K562 (cell line): Measurements from ENCODE around the gene MXRA7. TPM values are rescaled to one million over a fixed set of nuclear protein-coding genes. Genes with fewer than 3 reads are reported as not detected.
A peak's percentile ranks its signal among the peaks of the same experiment; 100 is the strongest.

ENCODE experiments used
- ATAC-seq: fragments of 200-7000 bp; cut with Tn5 transposase; 3 replicates; pipeline ENCODE4 v1.9.1; 2020; ENCODE audit warnings: moderate library complexity
- BruUV-seq: library from RNA; stranded (reverse); fragments of 400-500 nt; replicated peaks from 2 replicates; lab custom pipeline; 2021; lab: Mats Ljungman, UMichigan
- CTCF ChIA-PET: fragments of 300-600 bp; formaldehyde crosslinking; extraction: SDS; loops from one replicate; lab custom pipeline; 2021; ENCODE audit warnings: low intra/inter-chr PET ratio; lab: Yijun Ruan, JAX
- POLR2A ChIA-PET: fragments of 300-600, 350-650 bp; sonication (Branson Sonifier 250); formaldehyde crosslinking; extraction: SDS; loops from one replicate; lab custom pipeline; 2021; ENCODE audit warnings: antibody characterized with exemption, inconsistent platforms; lab: Yijun Ruan, JAX
- DNase-seq, 4 experiments: peaks; one replicate each; pipeline versions ENCODE4 v3.0.0 to v3.0.0-alpha.2; 2011 to 2018; ENCODE audit warnings: low spot score in 3 of 4, mixed read lengths in 3 of 4; ENCODE audit errors: extremely low read depth in 1 of 4
- FAIRE-seq: peaks from 2 replicates; lab custom pipeline; 2011; peaks lifted over from hg19 to GRCh38; lab: Jason Lieb, UNC
- H2AFZ ChIP-seq: 2 replicates; pipeline ENCODE4 v1.6.0; 2011; ENCODE audit warnings: low read depth, low read length, control low read depth, inconsistent platforms
- H3K27ac ChIP-seq: fragments of 200-600 bp; 3 replicates; pipeline ENCODE4 v1.8.0; 2011; ENCODE audit warnings: low read depth, mild to moderate bottlenecking, control low read depth, inconsistent platforms, low read length, moderate library complexity, mixed read lengths; ENCODE audit errors: extremely low read depth
- H3K27me3 ChIP-seq, 2 experiments: fragments of 300-600 bp in 1 of 2; 2 replicates in 1 of 2; 3 replicates in 1 of 2; pipeline versions ENCODE4 v1.6.0 to v1.8.0; 2011; ENCODE audit warnings: inconsistent platforms in 2 of 2, low read length in 2 of 2, mild to moderate bottlenecking in 1 of 2, mixed read lengths in 1 of 2, moderate library complexity in 1 of 2; ENCODE audit not compliant: control insufficient read depth in 2 of 2, insufficient read depth in 2 of 2
- H3K36me3 ChIP-seq: fragments of 300-600 bp; 3 replicates; pipeline ENCODE4 v1.8.0; 2011; ENCODE audit warnings: mild to moderate bottlenecking, low read length, inconsistent platforms; ENCODE audit not compliant: control insufficient read depth, insufficient read depth
- H3K4me1 ChIP-seq, 2 experiments: fragments of 200-600 bp in 1 of 2; replicated peaks in 1 of 2; 2 replicates in 1 of 2; 3 replicates in 1 of 2; pipeline versions ENCODE4 v1.5.1 to v1.8.0; 2011; ENCODE audit warnings: inconsistent platforms in 2 of 2, low read length in 2 of 2, mild to moderate bottlenecking in 1 of 2, mixed read lengths in 1 of 2, moderate library complexity in 1 of 2; ENCODE audit not compliant: control insufficient read depth in 2 of 2, insufficient read depth in 2 of 2
- H3K4me2 ChIP-seq: 2 replicates; pipeline ENCODE4 v1.6.1; 2011; ENCODE audit warnings: low read length, control low read depth, inconsistent platforms, mixed read lengths; ENCODE audit not compliant: insufficient read depth
- H3K4me3 ChIP-seq: fragments of 200-600 bp; sonication (generic), shearing (Covaris generic); 2 replicates; pipeline ENCODE4 v1.5.1; 2016; ENCODE audit warnings: control low read depth, inconsistent platforms
- H3K79me2 ChIP-seq: fragments of 200-600 bp; 3 replicates; pipeline ENCODE4 v1.8.0; 2011; ENCODE audit warnings: low read length, inconsistent platforms; ENCODE audit not compliant: control insufficient read depth, insufficient read depth
- H3K9ac ChIP-seq, 2 experiments: 2 replicates each; pipeline versions ENCODE4 v1.6.0 to v1.6.1; 2011; ENCODE audit warnings: low read depth in 2 of 2, low read length in 2 of 2, control low read depth in 1 of 2, inconsistent platforms in 1 of 2, mild to moderate bottlenecking in 1 of 2, mixed read lengths in 1 of 2; ENCODE audit not compliant: insufficient read depth in 1 of 2
- H3K9me1 ChIP-seq: one replicate; pipeline ENCODE4 v1.6.0; 2011; ENCODE audit warnings: inconsistent platforms, mild to moderate bottlenecking, low read length, moderate library complexity; ENCODE audit not compliant: control insufficient read depth, insufficient read depth
- H3K9me3 ChIP-seq: replicated peaks from 2 replicates; pipeline ENCODE4 v1.5.1; 2011; ENCODE audit warnings: low read depth, low read length, inconsistent platforms; ENCODE audit not compliant: control insufficient read depth, insufficient read depth
- H4K20me1 ChIP-seq: replicated peaks from 2 replicates; pipeline ENCODE4 v1.6.1; 2011; ENCODE audit warnings: low read length, inconsistent platforms, mixed read lengths; ENCODE audit not compliant: control insufficient read depth, insufficient read depth
- CBX8 ChIP-seq: fragments of 200-600 bp; sonication (generic); IDR thresholded peaks from 2 replicates; pipeline ENCODE4 v1.6.1; 2012; ENCODE audit warnings: borderline replicate concordance, mixed run types, low read depth, mild to moderate bottlenecking, moderate library complexity, mixed read lengths, low read length, control low read depth, inconsistent platforms; ENCODE audit not compliant: poor library complexity, severe bottlenecking; ENCODE audit errors: extremely low read depth
- HDAC1 ChIP-seq, 2 experiments: fragments of 450-650 bp; IDR thresholded peaks; 2 replicates each; pipeline ENCODE4 v1.6.1; 2016 to 2017; ENCODE audit warnings: inconsistent platforms in 1 of 2, mild to moderate bottlenecking in 1 of 2, moderate library complexity in 1 of 2
- MAFF ChIP-seq: IDR thresholded peaks from 2 replicates; pipeline ENCODE4 v1.6.1; 2012; ENCODE audit warnings: low read length, improper control_type of control experiment
- NELFE ChIP-seq: IDR thresholded peaks from 2 replicates; pipeline ENCODE4 v1.6.1; 2011; ENCODE audit warnings: mild to moderate bottlenecking; ENCODE audit not compliant: insufficient read depth, insufficient read length
- NR2C1 ChIP-seq, 2 experiments: fragments of 450-650 bp; IDR thresholded peaks; 2 replicates each; pipeline ENCODE4 v1.6.1; 2017; ENCODE audit warnings: mild to moderate bottlenecking in 2 of 2, antibody characterized with exemption in 1 of 2, inconsistent platforms in 1 of 2, missing compliant biosample characterization in 1 of 2, missing genetic modification characterization in 1 of 2
- OTX1 ChIP-seq: fragments of 450-650 bp; formaldehyde crosslinking; IDR thresholded peaks from 2 replicates; pipeline ENCODE4 v1.4.0; 2022; ENCODE audit warnings: mild to moderate bottlenecking
- POLR2A ChIP-seq: fragments of 450-650 bp; conservative IDR thresholded peaks from 2 replicates; pipeline ENCODE4 v1.6.1; 2016
- PRPF4 ChIP-seq: fragments of 200-400 bp; formaldehyde crosslinking; IDR thresholded peaks from one replicate; pipeline ENCODE4 v1.6.1; 2017; ENCODE audit warnings: low read length, low read depth, mild to moderate bottlenecking; ENCODE audit not compliant: insufficient read depth, poor library complexity, severe bottlenecking
- SP2 ChIP-seq: IDR thresholded peaks from 2 replicates; pipeline ENCODE4 v1.6.1; 2011; ENCODE audit warnings: mild to moderate bottlenecking, low read depth, low read length, moderate library complexity; ENCODE audit not compliant: poor library complexity, severe bottlenecking; ENCODE audit errors: extremely low read depth
- ZC3H4 ChIP-seq: sonication (generic); formaldehyde crosslinking; IDR thresholded peaks from 2 replicates; pipeline ENCODE4 v1.9.0; 2021; ENCODE audit warnings: missing genetic modification reagents, borderline replicate concordance
- ZNF124 ChIP-seq: sonication (generic); formaldehyde crosslinking; IDR thresholded peaks from 2 replicates; pipeline ENCODE4 v1.8.1; 2022; ENCODE audit warnings: missing genetic modification reagents
- WGBS: fragments of 100-300 bp; shearing (Covaris generic); methylation state at CpG from one replicate; pipeline ENCODE4 v1.1.6; 2016; ENCODE audit warnings: low coverage, mixed read lengths; ENCODE audit not compliant: insufficient coverage; ENCODE audit errors: missing lambda C conversion rate; 5-methylcytosine and 5-hydroxymethylcytosine counted together
- in situ Hi-C: fragments of 300-500 bp; cut with MboI; formaldehyde crosslinking; loops from 4 replicates; pipeline ENCODE4 v1.15.0; 2018; ENCODE audit warnings: inconsistent platforms, mixed read lengths
- intact Hi-C: fragments of 100-400 bp; cut with micrococcal nuclease; formaldehyde crosslinking; loops from 2 replicates; pipeline ENCODE4 v1.14.2; 2022
- polyA plus RNA-seq, 8 experiments: library from polyadenylated mRNA; depleted of rRNA in 4 of 8; stranded (reverse) in 5 of 8; unstranded in 3 of 8; fragments of >200 nt; fragmentation: Nextera tagmentation in 2 of 8; fragmentation: Illumina TruSeq in 1 of 8; extraction: Ambion mirVana in 2 of 8; extraction: Trizol in 1 of 8; gene quantifications; 2 replicates each; pipeline versions ENCODE4 v1.2.1 to v1.2.3, GENCODE V29; 2011 to 2014; ENCODE audit warnings: inconsistent platforms in 1 of 8, missing spikeins in 1 of 8
- total RNA-seq, 7 experiments: library from RNA; depleted of rRNA in 6 of 7; stranded (reverse); fragments of >200 nt in 6 of 7; fragmentation: Illumina TruSeq in 2 of 7; extraction: Trizol in 2 of 7; gene quantifications; 2 replicates each; pipeline versions ENCODE4 v1.2.1 to v1.2.3, GENCODE V29; 2011 to 2021; ENCODE audit warnings: low replicate concordance in 1 of 7

The MXRA7 gene
- total and polyA plus RNA-seq, 9 of the 15 experiments (the other 6 are each of a cell fraction or from before 2014, with no cell fraction given): 2.6 to 38.4 (median 14.3) TPM

- Histone ChIP-seq H3K27ac (peak overlapping the region; percentile 88), H3K9me1 (no peaks in the 10 kb centered on the region), H3K36me3 (no peaks in the 10 kb centered on the region), H3K4me2 (peak overlapping the region; percentile 91), H3K79me2 (peaks cover 7% of the 10 kb centered on the region; the same call in 2 of the 3 replicates), H2AFZ (peak overlapping the region; percentile 89), H3K27me3 (no peaks in the 10 kb centered on the region), H4K20me1 (no peaks in the 10 kb centered on the region), H3K4me1 (peaks cover 30 to 37% of the 10 kb centered on the region in 2 experiments; a peak in 4 of 5 replicates), H3K4me3 (peak overlapping the region; percentile 60), H3K9me3 (no peaks in the 10 kb centered on the region), H3K9ac (peak overlapping the region; percentile 84 to 90; a peak in 3 of 4 replicates)
- intact Hi-C loops (loop anchor here (5.0 kb wide), 1 partner anchor 35 kb away; no protein-coding TSS in a partner anchor), in situ Hi-C loops (no loop called here)
- FAIRE-seq (no peak), ATAC-seq (no peak), DNase-seq (no peak)
- ChIA-PET POLR2A (interaction anchor here (0.7 to 1.4 kb wide), 6 partner anchors 49 to 116 kb away, joined by 3 to 5 read pairs (median 4); partner anchors contain the start of gene SRSF2), CTCF (no interaction called here)
- WGBS: 49% methylated on average over 13 of the region's 13 CpGs
- TSS peak; percentile 91 for BruUV-seq
- TF ChIP-seq SP2 (no peak), POLR2A (no peak), OTX1 (CRISPR knock-in tag) (no peak), ZC3H4 (CRISPR knock-in tag) (no peak), CBX8 (no peak), NELFE (no peak), NR2C1 (IDR thresholded peaks at IDR 0.05) (no peak), NR2C1 (tag; IDR thresholded peaks at IDR 0.05) (peak; percentile 16; the same call in 1 of the 2 replicates), MAFF (no peak), ZNF124 (no peak), PRPF4 (no peak), HDAC1 (IDR thresholded peaks at IDR 0.05) (0 out of 4 replicates have a peak, but pooled peaks of 1 of the 2 experiments have one; percentile 4)
Measured at GRCh38 chr17:76672270-76672851, 38.4 kb downstream of the MXRA7 start.
